ENCODE data around the gene SGMS1.
"Not testable (repeated sequence)": the region's sequence is repeated elsewhere in the genome, so short reads cannot be mapped to it uniquely, and the experiment has no call there.

The SGMS1 gene

GRCh38 chr10:50580262-50580891 is 43.4 kb downstream of the SGMS1 start:
- no peak for DNase-seq (ENCODE audit: low read depth)

DNA sequence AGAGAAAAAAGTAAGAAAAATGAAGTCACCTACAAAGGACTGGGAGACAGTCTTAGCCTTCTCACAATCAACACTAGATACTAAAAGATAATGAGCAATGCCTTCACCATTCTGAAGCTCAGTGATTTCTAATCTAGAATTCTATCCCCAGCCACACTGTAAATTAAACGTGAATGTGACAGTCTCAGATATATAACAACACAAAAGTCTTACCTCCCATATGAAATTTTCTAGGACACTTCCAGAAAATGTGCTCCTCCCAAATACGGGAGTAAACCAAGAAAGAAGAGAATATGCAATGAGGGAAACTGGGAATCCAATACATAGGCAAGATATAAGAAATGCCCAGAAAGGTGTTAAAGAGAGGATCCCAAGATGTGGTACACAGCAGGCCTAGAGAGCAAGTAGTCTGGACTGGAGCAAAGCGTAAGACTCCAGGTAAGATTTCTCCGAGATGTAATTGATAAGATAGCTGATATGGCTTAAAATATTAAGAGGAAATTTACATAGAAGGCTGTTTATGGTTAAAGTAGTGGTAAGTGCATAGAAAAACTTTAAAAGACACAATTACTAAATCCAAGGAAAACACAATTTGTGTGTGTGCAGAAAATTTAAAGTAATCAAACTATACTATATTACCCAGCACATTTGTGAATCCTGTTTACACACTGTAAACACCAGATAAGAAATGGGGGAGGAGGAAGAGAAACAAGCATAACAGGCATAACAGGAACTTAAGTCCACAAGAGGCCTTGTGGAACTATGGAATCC is 44.1 kb downstream of the SGMS1 start:
- no peak for DNase-seq (ENCODE audit: low read depth)

GRCh38 chr10:50578949-50579348 is 44.8 kb downstream of the SGMS1 start:
- DNase-seq (ENCODE audit: low read depth), result no peak

DNA sequence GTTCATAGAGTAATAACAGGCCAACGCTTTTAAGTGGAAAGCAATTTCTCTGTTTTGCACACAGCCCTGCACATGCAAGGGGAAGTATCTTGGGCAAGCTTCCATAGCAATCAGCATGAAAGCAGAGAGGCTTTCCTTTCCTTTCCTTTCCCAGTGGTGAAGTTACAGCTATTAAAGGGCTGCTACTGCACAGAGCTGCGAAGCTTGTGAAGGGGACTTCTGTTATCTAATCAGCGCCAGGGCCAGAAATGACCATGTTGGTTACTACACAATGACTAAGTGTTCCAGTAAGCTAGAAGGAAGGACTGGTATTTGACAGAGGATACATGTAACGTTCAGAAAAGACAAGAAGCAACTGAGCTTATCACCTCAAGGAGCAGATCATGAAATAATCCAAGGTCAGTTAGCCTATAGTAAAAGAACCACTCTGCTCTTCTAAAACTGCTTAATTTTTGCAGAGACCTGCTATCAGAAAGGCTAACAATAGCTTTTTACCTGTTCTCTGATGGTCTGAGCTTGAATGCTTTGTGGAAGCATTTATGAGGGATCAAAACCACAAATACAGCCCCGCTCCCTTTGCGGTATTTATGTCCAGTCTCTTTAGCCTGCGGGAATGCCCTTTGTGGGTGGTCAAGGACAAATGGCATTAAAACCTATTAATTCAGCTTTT is 45.9 kb downstream of the SGMS1 start:
- DNase-seq (ENCODE audit: low read depth), result no peak

DNA sequence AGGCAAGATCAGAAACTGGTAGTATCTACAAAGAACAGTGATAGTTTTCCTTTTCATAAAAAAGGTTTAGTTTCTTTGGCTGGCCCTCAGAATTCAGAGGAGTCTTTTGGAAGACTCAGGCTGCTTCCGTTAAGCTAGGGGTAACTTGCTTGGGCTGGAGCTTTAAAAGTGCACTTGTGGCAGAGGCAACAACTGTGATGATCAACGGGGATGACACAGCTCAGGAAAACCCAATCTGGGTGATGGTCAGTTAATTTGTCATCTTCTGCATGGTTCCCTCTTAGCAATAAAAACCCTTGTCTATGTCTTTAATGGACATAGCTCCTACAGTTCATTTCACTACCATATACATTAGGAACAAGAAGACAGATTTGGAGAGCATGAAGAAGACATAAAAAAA is 46.7 kb downstream of the SGMS1 start:
- DNase-seq (ENCODE audit: low read depth), result no peak

DNA sequence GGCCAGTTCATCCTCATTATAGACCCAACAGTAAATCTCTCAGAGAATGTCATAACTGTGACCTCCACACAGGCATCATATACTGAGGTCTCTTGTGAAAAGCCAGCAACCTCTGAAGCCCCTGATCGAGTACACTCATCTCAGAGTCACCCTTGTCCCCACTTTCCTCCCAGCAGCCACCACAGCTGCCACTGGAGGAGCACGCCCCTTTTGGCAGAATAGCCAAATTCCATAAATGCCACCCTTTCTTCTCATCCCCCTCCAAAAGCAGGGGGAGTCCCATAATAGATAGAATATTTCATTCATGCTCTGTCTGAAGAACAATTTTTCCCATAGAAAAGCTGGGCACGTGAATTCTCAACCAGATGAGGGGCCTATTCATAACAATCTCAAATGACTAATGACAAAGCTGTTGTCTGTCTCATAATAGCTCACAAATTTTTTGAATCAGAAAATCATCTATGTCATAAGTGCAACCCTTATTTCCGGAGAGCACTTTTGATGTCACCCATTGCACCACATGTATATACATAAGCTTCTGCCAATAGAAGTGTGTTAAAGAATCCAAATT is 47.4 kb downstream of the SGMS1 start:
- DNase-seq (ENCODE audit: low read depth), result no peak

DNA sequence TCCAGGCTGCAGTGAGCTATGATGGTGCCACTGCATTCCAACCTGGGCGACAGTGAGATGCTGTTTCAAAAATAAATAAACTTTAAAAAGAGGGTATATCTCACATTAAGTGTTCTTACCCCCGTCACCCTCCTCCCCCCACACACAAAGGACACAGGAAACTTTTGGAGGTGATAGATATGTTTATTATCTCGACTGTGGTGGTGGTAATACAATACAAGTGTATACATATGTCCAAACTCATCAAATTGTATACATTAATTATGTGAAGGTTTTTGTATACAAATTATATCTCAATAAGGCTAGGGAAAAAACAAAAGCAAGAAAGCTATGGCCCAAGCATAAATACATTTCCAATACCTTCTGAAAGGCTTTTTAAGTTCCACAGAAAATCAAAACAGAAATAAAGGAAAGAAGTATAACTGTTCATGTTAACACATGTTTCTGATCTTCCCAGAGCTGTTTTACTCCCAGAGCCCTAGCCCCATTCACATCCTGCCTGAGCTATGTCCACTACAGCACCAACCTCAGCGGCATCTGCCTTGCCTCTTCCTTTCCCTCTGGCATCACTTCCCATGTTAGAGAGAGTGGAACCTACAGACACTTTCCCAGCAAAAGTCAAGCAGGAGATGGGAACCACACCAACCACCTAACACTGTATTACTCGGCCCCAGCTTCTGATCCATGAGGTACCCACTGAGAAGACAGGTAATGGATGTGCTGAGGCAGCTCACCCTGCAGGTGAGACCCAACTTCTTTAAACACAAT is 48.1 kb downstream of the SGMS1 start:
- no peak for DNase-seq (ENCODE audit: low read depth)

- DNase-seq (ENCODE audit: low read depth), result no peak
Measured at GRCh38 chr10:50574931-50575330, 48.8 kb downstream of the SGMS1 start.

DNA sequence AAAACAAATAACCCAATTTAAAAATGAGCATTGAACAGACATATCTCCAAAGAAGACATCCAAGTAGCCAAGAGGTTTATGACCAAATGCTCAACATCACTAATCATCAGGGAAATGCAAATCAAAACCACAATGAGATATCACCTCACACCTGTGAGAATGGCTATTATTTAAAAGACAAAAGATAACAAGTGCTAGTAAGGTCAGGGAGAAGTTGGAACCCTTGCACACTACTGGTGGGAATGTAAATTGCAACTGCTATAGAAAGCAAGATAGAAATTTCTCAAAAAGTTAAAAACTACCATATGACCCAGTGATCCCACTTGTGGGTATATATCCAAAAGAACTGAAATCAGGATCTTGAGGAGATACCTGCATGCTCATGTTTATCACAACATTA is 49.5 kb downstream of the SGMS1 start:
- no peak for DNase-seq (ENCODE audit: low read depth)

DNA sequence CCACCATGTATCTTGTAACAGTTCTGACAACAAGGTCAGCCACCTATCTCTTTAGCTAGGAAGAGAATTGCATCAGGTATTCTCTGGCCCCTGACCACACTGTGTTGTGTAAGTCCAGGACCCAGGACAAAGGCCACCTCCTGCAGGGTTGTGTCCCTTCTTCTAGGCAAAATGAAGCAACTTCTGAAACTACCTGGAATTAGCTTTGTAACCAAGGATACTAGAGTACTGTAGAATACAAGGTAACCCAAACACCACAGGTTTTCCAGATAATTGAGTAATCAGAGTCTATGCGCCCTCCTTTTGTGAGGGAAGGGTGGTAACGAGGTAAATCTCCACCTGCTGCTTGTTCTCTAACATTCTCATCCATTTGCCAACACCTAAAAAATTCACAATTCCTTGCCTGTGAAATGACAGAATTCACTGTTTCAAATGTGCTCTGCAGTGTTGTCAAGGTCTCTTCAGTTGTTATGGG is 51.7 kb downstream of the SGMS1 start:
- no peak for DNase-seq (ENCODE audit: low read depth)

GRCh38 chr10:50568750-50569149 is 55.0 kb downstream of the SGMS1 start:
- not testable (repeated sequence) for DNase-seq (ENCODE audit: low read depth)

GRCh38 chr10:50567384-50567783 is 56.4 kb downstream of the SGMS1 start:
- DNase-seq (ENCODE audit: low read depth), result no peak

DNA sequence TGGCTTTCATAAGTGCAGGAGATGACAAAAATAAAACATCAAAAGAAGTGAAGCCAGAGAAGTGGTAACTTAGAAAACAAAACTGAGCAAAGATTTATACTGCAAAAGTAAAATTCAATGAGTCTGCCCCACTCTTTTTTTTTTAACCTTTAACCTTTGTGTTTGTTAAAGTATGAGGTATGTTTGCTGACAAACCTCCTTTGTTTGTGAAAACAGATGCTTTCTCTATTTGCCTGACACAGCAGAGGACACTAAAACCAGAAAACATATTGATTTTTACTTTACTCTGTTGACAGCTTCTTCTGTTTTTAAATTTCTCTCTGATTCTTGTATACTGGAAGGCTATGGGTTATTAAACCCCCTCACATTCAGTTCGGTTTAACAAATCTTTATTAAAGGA is 57.6 kb downstream of the SGMS1 start:
- DNase-seq (ENCODE audit: low read depth), result no peak

GRCh38 chr10:50565301-50566083 is 58.3 kb downstream of the SGMS1 start:
- no peak for DNase-seq (ENCODE audit: low read depth)

DNA sequence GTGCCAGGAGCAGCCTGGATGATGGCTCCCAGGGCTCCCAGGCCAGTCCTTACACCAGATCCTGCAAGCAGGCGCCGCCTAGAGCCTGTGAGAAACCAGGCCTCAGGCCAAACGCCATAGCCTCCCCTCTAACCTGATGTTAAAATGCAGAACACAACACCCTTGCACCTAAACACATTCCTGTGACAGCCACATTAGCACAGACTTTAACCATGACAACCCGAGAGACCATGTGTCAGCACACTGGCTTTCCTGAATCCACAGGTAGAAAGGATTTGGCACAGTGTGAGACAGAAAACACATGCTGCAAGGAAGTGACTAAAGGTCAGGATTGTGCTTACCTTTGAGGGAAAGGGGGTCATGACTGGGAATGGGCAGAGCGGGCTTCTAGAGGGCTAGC is 59.9 kb downstream of the SGMS1 start:
- DNase-seq (ENCODE audit: low read depth), result no peak

DNA sequence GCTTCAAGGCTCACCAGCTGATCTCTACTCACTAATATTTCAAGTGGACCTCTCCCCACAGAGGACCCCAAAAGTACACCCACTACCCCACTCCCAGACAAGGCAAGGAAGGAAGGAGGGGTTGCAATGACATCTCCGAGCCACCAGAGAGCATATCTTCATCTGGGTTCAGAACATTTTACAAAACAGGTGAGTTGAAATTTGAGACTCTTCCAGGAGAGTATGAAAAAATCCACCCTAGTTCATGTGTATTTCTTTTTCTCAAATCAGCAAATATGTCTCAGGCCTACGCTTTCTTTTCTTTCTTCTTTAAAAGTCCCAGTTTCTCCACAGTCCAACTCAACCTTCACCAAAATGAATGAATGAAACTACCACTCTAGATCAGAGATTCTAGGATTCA is 61.9 kb downstream of the SGMS1 start:
- no peak for DNase-seq (ENCODE audit: low read depth)

DNA sequence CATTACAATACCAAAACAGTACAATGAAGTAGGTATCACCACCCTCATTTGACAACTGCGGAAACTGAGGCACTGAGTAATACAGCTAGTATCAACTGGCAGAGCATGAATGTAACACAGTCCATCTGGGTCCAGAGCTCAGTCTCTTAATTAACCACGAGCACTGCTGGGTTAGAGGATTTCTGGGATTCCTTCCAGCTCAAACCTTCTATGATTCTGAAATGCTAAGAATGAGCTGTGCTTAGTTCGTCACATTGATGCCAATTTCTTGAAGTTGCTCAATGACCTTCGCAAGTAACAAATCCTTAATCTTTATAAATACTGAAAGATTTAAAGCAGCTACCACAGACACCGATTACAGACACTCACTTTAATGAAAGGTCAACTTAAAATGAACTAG is 62.5 kb downstream of the SGMS1 start:
- DNase-seq (ENCODE audit: low read depth), result no peak

GRCh38 chr10:50560370-50560769 is 63.4 kb downstream of the SGMS1 start:
- DNase-seq (ENCODE audit: low read depth), result no peak

DNA sequence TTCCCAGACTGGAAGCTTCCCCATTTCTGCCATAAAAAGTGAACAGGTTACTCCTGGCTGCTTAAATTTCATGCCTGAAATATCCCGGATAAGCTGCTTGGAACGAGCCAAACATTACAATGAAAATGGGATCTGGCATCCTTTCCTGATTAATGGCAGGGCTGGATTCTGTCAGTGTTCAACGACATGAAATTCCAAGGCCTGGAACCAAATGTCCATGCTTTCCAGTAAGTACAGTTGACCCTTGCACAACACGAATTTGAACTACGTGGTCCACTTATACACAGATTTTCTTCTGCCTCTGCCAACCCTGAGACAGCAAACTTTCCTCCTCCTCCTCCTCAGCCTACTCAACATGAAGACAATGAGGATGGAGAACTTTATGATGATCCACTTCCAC is 65.4 kb downstream of the SGMS1 start:
- no peak for DNase-seq (ENCODE audit: low read depth)

DNA sequence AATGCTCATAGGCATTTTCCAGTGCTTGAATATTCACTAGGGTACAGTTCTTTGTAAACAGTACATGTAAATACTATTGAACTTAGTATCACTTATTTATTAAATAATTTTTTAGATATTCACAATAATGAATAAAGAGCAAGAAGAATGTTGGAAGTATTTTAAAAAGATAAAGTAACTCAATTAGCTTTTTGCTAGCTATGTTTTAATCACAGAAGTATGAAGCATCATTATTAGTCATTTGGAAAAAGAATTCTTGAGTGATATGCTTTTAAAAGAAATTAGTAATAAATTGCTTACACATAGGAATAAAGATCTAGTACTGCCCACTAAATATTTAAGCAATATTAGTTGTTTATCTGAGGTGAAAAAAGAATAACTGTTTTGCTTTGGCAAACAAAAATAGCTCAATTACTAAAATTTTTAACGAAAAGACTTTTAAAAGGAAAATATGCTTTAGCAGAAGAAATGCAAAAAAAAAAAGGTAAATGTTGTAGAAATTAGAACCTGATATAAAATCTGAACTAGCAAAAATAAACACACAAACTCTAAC is 66.5 kb downstream of the SGMS1 start:
- DNase-seq (ENCODE audit: low read depth), result no peak

Data from T-helper 22 cell (primary cell).